NCI-H1417 treated with DMSO at 0.1 percent for 48 hours (cell line): ENCODE results near the gene BCR.

Source experiments
- DNase-seq: peaks from one replicate; lab custom pipeline; 2025; lab: John Stamatoyannopoulos, UW

The BCR gene

DNA sequence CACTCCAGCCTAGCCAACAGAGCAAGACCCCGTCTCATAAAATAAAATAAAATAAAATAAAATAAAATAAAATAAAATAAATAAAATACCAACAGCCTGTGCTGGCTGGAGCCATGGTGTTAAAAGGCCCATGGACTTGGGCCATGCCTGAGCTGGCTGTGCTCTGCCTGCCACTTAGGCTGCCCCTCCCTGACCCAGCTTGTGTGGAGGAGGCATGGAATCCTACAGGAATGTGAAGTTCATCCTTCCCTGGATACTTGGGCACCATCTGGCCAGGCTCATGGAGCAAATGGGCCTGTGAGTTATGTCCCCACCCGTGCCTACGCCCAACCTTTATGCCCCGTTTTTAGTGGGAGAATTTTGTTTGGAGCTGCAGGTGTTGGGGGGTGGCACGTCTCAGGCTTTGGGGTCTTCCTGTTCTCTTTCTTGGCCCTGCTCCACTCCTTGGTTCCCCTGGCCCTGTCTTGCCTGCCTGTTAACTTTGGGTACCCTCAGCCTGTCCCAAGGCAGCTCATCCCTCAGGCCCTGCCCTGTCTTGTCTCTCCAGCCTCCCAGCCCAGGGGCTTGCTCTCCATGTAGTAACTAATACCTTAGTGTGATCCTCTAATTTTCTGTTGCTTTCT is 51.3 kb downstream of the BCR start:
- DNase-seq = no peak

DNA sequence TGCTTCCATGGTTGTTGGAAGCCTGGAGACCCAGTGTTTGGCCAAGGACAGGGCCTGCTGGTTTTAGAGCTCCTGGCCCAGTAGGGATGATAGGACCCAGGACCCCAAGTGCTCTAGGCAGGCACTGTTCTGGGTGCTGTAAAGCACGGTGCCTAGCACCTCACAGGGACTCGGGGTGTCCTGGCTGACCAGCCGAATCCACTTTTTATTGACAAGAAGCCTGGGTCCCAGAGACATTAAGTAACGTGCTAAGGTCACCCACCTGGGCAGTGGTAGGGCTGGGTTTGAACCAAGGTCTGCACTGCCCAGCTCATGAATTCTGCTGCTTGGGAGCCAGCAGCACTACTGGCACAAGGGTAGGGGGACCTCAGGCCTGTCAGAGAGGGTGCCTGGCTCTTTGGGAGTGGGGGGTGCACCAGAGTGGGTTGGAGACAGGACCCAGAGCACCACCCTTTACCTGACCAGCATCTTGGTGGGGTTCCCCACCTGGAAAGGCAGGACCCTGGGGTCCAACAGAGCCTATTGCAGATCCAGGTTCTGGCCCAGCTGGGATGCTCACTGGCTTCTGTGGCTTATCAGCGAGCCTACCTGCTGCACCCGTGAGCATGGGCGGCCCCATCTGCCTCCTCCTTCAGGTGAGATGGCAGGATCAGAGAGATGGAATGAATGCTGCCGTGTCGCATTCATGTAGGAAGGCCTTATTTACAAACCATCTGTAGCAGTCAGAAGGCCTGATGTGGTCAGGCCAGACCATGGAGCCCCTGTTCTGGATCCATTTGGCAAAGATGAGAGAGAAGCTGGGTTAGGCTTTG is 52.0 kb downstream of the BCR start:
- no peak for DNase-seq

DNA sequence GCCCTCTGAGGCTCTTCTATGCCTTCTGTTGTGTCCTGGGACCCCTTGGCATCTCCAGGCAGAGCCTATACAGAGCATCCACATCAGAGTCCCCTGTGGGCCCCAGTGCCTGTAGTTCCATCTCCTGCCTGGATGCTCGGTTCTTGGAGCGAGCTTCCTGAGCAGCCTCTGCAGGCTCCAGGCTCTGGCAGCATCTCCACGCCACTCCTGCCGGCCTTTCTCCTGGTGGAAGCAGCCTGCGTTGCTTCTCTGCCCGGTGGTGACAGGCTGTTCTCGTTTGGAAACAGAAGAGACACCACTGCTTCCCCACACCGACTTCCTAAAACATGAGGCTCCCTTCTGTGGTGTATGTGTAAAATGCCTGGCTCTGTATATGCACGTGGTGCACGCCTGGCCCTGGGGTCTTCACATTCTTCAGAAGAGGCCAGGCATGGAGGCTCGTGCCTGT is 52.8 kb downstream of the BCR start:
- DNase-seq = no peak

DNA sequence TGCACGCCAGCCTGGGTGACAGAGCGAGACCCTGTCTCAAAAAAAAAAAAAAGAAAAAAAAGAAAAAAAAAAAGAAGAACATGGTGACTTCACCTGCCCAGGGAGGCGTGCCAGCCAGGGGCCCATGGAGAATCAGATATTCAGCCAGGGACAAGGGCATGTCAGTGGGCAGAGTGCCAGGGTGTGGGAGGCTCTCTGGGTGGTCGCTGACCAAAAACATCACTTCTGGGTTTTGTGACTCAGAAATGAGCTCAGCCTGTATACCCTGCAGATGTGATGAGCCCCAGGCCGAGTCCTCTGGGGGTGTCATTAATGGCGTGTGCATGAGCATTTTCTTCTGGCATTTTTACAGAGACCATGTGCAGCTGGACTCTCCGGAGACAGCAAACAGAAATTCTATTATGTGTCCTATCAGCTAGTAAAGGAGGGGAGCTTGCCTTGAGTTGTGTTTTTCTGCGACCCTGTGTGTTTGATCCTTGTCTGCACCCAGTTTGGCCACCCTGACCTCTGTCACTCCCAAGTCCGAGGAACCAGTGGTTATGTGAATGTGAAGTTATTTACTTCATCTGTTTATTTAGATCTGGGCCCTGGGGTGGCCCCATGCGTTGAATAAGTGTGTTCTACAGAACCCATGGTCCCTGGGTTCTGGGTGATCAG is 53.6 kb downstream of the BCR start:
- no peak for DNase-seq

GRCh38 chr22:23234409-23235161 is 54.3 kb downstream of the BCR start:
- no peak for DNase-seq

GRCh38 chr22:23235425-23235824 is 55.1 kb downstream of the BCR start:
- no peak for DNase-seq

DNA sequence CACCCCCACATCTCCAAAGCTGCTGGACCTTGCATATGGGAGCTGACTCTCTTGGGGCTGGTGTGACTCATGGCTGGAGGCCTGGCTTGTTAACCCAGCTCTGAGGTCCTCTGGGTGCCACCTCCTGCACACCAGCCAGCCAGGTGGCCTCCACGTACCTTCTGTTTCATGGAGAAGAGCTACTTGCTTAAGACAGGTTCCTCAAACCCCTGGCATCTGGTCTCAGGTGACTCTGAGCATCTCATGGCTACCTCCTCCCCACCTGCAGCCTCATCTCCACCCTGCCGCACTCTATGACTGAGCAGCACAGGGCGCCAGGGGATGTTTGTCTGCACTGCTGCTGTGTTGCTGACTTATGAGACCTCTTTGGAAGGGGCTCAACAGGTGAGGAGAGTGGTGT is 55.7 kb downstream of the BCR start:
- no peak for DNase-seq

GRCh38 chr22:23236440-23237184 is 56.3 kb downstream of the BCR start:
- no peak for DNase-seq

DNA sequence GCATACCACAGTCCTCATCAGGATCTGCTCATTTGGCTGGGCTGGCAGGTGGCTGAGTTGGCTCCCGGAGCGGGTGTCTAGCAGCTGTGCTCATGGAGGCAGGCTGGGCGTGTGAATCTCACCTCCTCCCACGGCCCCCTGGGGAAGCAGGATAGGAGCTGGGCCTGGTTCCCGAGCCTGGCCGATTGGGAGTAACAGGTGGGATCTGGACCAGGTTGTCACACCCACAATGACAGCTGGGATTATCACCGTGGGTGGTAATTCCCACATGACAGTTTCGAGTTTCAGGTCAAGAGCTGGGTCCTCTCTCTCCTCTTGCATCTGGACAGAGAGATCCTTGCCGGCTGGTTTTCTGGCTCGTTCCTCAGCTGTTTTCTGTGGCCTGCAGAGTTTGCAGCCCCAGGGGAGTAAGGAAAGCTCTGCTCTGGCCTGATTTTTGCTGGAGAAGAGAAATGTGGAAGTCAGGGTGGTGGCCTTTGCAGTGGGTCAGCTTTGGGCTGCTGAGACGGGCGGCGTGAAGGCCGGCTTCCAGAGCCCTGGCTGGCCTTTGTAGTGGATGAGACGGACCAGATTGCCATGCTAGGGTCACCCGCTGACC is 57.0 kb downstream of the BCR start:
- no peak for DNase-seq

- DNase-seq = no peak
Observed at GRCh38 chr22:23237841-23238240, 57.5 kb downstream of the BCR start.

GRCh38 chr22:23238707-23239106 is 58.4 kb downstream of the BCR start:
- DNase-seq = no peak

DNA sequence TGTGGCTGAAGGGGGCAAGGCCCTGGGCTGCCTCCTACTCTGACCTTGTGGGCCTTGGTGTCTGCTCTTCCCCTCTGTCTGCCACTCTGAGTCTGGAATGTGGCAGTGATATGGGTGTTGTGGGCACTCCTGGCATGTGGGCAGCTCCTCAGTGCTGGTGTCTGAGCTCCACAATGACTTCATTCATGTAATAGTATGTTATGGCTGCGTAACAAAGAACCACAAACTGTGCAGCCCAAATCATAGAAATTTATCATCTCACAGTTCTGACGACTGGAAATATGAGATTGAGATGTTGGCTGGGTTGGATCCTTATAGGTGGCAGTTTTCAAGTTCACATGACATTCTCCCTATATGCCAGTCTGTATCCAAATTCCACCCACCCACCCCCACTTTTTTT is 59.1 kb downstream of the BCR start:
- DNase-seq = no peak

DNA sequence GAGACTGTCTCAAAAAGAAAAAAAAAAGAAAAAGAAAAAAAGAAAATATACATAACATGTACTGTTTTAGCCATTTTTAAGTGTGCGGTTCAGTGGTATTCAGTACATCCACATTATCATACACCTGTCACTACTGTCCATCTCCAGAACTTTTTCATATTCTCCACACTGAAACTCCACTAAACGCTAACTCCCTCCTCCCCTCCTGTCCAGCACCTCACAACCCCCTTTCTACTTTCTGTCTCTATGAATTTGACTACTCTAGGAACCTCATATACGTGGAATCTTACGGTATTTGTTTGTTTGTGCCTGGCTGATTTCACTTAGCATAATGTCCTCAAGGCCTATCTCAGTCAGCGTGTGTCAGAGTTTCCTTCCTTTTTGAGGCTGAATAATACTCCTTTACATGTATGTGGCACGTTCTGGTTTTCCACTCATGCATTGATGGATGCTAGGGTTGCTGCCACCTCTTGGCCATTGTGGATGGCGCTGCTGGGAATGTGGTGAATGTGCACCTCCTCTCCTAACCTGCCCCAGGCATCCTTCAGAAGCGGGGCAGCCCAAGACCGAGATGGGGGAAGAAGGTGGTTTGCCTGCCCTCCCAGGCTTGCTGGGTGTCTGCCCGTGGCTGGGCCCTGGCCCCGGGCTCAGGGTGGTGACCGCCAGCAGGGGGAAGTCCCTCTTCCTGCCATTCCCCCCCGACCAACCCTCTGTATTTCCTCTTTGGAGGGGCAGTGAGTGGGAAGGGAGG is 60.5 kb downstream of the BCR start:
- DNase-seq = no peak

DNA sequence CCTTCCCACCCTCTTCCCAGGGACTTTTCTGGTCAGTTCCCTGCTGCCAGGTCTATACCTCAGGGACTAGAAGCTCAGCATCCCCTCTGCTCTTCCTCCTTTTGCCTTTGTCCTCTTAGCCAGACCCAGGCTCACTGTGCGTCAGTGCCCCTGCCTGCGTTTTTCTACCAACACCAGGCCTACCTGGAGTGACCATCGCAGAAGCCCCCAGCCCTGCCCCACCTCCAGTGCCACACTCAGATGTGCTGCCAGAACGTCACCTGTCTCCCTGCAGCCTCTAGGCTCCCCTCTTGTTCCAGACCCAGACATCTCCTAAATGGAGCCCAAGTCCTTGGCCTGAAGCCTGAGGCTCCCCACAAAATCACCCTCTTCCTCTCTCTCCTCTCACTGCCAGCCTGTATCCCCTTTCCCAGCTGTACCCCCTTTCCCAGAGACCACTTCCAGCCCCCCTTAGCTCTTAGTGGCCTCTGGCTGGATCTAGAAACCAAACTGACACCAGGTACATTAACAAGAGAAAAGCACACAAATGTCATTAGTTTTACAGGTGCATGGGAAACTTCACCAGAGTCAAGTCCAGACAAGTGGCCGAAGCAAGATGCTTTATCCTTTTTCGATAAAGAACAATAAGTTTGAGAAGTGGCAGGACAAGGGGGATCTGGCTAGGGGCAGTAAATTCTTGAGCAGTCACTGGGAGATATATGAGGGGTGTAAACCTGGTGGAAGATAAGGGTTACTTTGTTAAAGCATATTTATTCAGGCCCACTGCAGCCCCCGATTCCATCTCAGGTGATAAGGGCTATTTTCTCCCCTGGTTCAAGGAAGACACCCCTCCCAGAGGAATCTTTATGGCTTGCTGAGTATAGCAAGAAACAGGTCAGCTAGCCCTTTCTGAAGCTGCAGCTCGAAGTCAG is 61.5 kb downstream of the BCR start:
- no peak for DNase-seq

DNA sequence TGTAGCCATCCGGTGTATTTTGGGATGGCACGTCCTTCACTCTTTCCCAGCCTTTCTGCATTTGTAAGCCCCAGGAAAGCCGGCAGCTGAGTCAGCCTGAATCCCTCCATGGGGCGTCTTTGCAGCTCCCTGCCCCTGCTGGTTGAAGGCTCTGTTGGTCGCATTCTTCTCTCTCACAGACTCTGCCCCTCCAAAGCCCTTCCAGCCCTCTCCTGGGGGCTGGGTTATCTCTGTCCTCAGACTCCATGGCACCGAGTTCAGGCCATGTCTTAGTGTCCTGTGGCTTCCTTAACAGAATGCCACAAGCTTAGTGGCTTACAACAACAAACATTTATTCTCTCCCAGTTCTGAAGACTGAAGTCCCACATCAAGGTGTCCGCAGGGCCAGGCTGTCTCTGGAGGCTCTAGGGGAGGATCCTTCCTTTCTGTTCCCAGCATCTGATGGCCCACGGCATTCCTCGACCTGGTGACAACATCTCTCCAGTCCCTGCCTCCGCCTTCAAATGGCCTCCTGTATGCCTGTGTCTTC is 62.2 kb downstream of the BCR start:
- no peak for DNase-seq

DNA sequence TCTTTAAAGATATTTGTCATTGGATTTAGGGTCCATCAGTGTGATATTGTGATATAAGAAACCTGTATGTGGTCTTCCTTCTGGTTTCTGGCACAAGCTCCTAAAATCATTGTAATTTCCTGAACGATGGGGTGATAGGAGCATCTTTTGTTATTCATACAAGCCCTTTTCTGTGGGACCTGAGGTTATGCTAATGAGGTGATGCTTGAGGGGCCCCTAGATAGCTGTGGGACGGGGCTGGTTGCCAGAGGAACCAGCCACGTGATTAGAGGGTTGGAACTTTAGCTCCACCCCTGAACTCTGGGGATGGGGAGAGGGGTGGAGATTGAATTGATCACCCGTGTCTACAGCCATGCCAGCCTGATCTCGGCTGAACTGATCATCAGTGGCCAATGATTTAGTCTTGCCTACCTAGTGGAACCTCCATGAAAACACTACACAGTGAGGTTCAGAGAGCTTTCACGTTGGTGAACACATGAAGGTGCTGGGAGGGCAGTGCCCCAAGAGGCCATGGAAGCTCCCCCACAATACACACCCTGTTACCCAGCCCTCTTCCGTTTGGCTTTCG is 62.8 kb downstream of the BCR start:
- no peak for DNase-seq

- no peak for DNase-seq
Observed at GRCh38 chr22:23243859-23244689, 63.8 kb downstream of the BCR start.

DNA sequence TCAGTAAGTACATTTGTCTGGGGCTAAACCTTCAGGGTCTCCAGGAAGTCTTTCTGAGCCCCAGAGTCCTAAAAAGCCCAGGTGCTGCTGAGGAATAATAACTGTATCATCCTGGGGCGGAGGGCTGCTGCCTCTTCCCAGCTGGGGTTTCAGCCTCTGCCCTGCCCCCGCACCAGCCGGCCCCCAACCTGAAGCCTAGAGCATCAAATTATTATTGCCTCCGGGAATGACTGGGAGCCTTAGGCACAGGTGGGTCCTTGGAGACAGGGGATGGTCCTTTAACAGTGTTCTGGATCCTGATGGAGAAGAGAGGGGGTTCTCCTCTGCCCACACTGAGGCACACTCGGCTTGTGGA is 64.4 kb downstream of the BCR start:
- DNase-seq = no peak
